Neuronal stem cell (in vitro differentiated cells): ENCODE measurements around the gene PYM1.
"Not testable (repeated sequence)": the region's sequence is repeated elsewhere in the genome, so short reads cannot be mapped to it uniquely, and the experiment has no call there.

Experiments used
- DNase-seq: peaks from one replicate; pipeline ENCODE4 v3.0.0-alpha.2; 2013; ENCODE audit warnings: low spot score
- H2AFZ ChIP-seq: one replicate; pipeline ENCODE4 v1.6.1; 2013; ENCODE audit warnings: mild to moderate bottlenecking, low read length, inconsistent platforms
- H2AK5ac ChIP-seq: 2 replicates; pipeline ENCODE4 v1.6.1; 2013; ENCODE audit warnings: low read depth, mild to moderate bottlenecking, inconsistent platforms, low read length, moderate library complexity, mixed read lengths
- H2BK120ac ChIP-seq: 2 replicates; pipeline ENCODE4 v1.6.1; 2013; ENCODE audit warnings: low read depth, mild to moderate bottlenecking, inconsistent platforms, low read length, moderate library complexity, mixed read lengths
- H2BK12ac ChIP-seq: one replicate; pipeline ENCODE4 v1.6.1; 2013; ENCODE audit warnings: low read length, inconsistent platforms
- H2BK15ac ChIP-seq: 2 replicates; pipeline ENCODE4 v1.6.1; 2013; ENCODE audit warnings: mild to moderate bottlenecking, low read length, inconsistent platforms, mixed read lengths
- H2BK5ac ChIP-seq: one replicate; pipeline ENCODE4 v1.6.1; 2013; ENCODE audit warnings: inconsistent platforms, mild to moderate bottlenecking, low read length, moderate library complexity
- H3K14ac ChIP-seq: one replicate; pipeline ENCODE4 v1.6.1; 2013; ENCODE audit warnings: low read length, inconsistent platforms
- H3K18ac ChIP-seq: 2 replicates; pipeline ENCODE4 v1.6.1; 2013; ENCODE audit warnings: low read length, inconsistent platforms
- H3K23ac ChIP-seq: 2 replicates; pipeline ENCODE4 v1.6.1; 2013; ENCODE audit warnings: low read depth, mild to moderate bottlenecking, mixed read lengths, low read length, inconsistent platforms; ENCODE audit not compliant: poor library complexity
- H3K27ac ChIP-seq: replicated peaks from 3 replicates; pipeline ENCODE4 v1.5.1; 2013; ENCODE audit warnings: low read length, inconsistent platforms
- H3K27me3 ChIP-seq, 3 experiments: 2 replicates each; pipeline ENCODE4 v1.6.1; 2013; ENCODE audit warnings: low read length in 3 of 3, mild to moderate bottlenecking in 2 of 3, inconsistent platforms in 1 of 3, low read depth in 1 of 3, mixed read lengths in 1 of 3, moderate library complexity in 1 of 3; ENCODE audit not compliant: control insufficient read depth in 3 of 3, insufficient read depth in 3 of 3
- H3K36me3 ChIP-seq, 2 donors: replicated peaks in 1 of 2; 2 replicates each; pipeline ENCODE4 v1.6.1; 2013; ENCODE audit warnings: low read length in 2 of 2; ENCODE audit not compliant: control insufficient read depth in 2 of 2, insufficient read depth in 2 of 2
- H3K4ac ChIP-seq: 2 replicates; pipeline ENCODE4 v1.6.1; 2013; ENCODE audit warnings: inconsistent platforms, mild to moderate bottlenecking, low read length, moderate library complexity
- H3K4me1 ChIP-seq, 2 donors: 1 replicate in 1 of 2; 2 replicates in 1 of 2; pipeline ENCODE4 v1.6.1; 2013; ENCODE audit warnings: low read length in 2 of 2, low read depth in 1 of 2; ENCODE audit not compliant: control insufficient read depth in 2 of 2, insufficient read depth in 1 of 2
- H3K4me2 ChIP-seq: one replicate; pipeline ENCODE4 v1.6.1; 2013; ENCODE audit warnings: mild to moderate bottlenecking, low read length, inconsistent platforms; ENCODE audit not compliant: insufficient read depth, poor library complexity, severe bottlenecking
- H3K4me3 ChIP-seq, 2 donors: 2 replicates each; pipeline ENCODE4 v1.5.1; 2013; ENCODE audit warnings: low read length in 2 of 2, mild to moderate bottlenecking in 2 of 2, inconsistent platforms in 1 of 2, moderate library complexity in 1 of 2
- H3K79me1 ChIP-seq: one replicate; pipeline ENCODE4 v1.6.1; 2013; ENCODE audit warnings: low read depth, mild to moderate bottlenecking, inconsistent platforms, low read length, moderate library complexity
- H3K9ac ChIP-seq: one replicate; pipeline ENCODE4 v1.6.1; 2013; ENCODE audit warnings: mild to moderate bottlenecking, low read depth, low read length, inconsistent platforms; ENCODE audit not compliant: poor library complexity
- H3K9me3 ChIP-seq, 2 donors: replicated peaks in 1 of 2; 2 replicates each; pipeline versions ENCODE3 to v1.6.1; 2013; ENCODE audit warnings: low read length in 2 of 2, mild to moderate bottlenecking in 2 of 2, inconsistent platforms in 1 of 2, low read depth in 1 of 2, mixed read lengths in 1 of 2, moderate library complexity in 1 of 2; ENCODE audit not compliant: control insufficient read depth in 2 of 2, insufficient read depth in 1 of 2
- H4K8ac ChIP-seq: one replicate; pipeline ENCODE4 v1.6.1; 2013; ENCODE audit warnings: low read depth, mild to moderate bottlenecking, inconsistent platforms, low read length, moderate library complexity
- H4K91ac ChIP-seq: one replicate; pipeline ENCODE4 v1.6.1; 2013; ENCODE audit warnings: low read length, low read depth, mild to moderate bottlenecking, inconsistent platforms; ENCODE audit not compliant: poor library complexity
- WGBS, 2 donors: extraction: QIAGEN DNeasy Blood & Tissue Kit; methylation state at CpG; one replicate each; pipeline ENCODE4 v1.1.7; 2013; ENCODE audit warnings: missing lambda C conversion rate in 2 of 2, mixed read lengths in 1 of 2; ENCODE audit not compliant: insufficient read length in 2 of 2, insufficient replicate concordance in 1 of 2; ENCODE audit errors: extremely low coverage in 2 of 2; 5-methylcytosine and 5-hydroxymethylcytosine counted together

Gene PYM1

DNA sequence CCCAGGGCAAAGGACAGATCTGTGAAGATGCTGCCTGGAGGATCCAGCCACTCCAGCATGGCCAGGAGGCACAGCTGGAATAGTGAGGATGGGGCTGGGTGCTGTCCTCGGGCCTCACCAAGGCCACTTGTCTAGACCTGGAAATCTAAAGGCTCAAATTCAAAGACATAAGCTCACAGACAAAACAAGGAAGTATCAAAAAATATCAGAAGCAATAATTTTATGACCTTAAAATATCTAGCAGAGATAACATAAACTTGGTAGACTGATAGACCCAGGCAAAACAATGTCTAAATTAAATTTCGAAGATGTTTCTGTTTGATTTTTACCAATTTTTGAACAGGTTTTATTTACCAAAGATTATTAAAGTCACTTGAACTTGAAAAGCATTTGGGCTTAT, 62.4 kb downstream of the PYM1 start:
- Histone ChIP-seq H3K14ac (no peak overlapping the region), H3K18ac (no peak overlapping the region), H3K4me3 (no peak overlapping the region), H2AFZ (no peak overlapping the region), H3K36me3 (no peaks in the 10 kb centered on the region), H2AK5ac (no peak overlapping the region), H3K9me3 (peaks cover 2 to 4% of the 10 kb centered on the region in 2 donors), H4K91ac (no peak overlapping the region), H2BK5ac (no peak overlapping the region), H2BK15ac (no peak overlapping the region), H2BK12ac (no peak overlapping the region), H3K27me3 (no peaks in the 10 kb centered on the region), H2BK120ac (no peak overlapping the region), H3K9ac (no peak overlapping the region), H3K27ac (no peak overlapping the region), H3K4me2 (no peak overlapping the region), H3K79me1 (no peaks in the 10 kb centered on the region), H3K4me1 (no peaks in the 10 kb centered on the region), H4K8ac (no peak overlapping the region), H3K23ac (no peak overlapping the region), H3K4ac (no peak overlapping the region)
- no peak for DNase-seq
- no CpG with 5 or more reads among the region's 2 CpGs for WGBS, 2 donors

DNA sequence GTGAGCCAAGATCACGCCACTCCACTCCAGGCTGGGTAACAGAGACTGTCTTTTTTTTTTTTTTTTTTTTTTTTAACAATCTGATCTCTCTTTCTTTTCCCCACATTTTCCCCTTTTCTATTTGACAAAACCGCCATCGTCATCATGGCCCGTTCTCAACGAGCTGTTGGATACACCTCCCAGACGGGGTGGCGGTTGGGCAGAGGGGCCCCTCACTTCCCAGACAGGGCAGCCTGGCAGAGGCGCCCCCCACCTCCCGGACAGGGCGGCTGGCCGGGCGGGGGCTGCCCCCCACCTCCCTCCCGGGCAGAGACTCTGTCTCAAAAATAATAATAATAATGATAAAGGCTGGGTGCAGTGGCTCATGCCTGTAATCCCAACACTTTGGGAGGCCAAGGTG, 64.8 kb downstream of the PYM1 start:
- not testable (repeated sequence) for H3K23ac ChIP-seq, H3K4me3 ChIP-seq, H2BK12ac ChIP-seq, H3K18ac ChIP-seq, H3K9ac ChIP-seq, H2BK15ac ChIP-seq, H3K9me3 ChIP-seq, H4K8ac ChIP-seq, H3K14ac ChIP-seq, H2BK5ac ChIP-seq, H3K4ac ChIP-seq, H3K27me3 ChIP-seq, H2AFZ ChIP-seq, H3K36me3 ChIP-seq, H2AK5ac ChIP-seq, H3K79me1 ChIP-seq, H2BK120ac ChIP-seq, H3K4me1 ChIP-seq, H3K4me2 ChIP-seq, H3K27ac ChIP-seq, DNase-seq, H4K91ac ChIP-seq
- WGBS, 2 donors: no CpG with 5 or more reads among the region's 13 CpGs

DNA sequence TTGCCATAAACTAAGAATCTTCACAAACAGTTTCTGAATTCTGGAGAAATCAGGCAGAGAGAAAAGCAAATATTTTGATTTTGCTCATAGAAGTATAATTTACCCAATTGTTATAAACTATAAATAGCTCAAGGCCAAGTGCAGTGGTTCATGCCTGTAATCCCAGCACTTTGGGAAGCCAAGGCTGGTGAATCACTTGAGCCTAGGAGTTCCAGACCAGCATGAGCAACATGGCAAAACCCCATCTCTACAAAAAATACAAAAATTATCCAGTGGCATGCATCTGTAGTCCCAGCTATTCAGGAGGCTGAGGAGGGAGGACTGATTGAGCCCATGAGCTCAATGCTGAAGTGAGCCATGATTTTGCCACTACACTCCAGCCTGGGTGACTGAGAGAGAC, 65.4 kb downstream of the PYM1 start:
- H3K4me3 ChIP-seq: no peak overlapping the region
- no peak overlapping the region for H4K8ac ChIP-seq
- H2AFZ ChIP-seq: no peak overlapping the region
- H2BK12ac ChIP-seq: no peak overlapping the region
- H2BK15ac ChIP-seq: no peak overlapping the region
- H3K14ac ChIP-seq: no peak overlapping the region
- H3K27me3 ChIP-seq: peaks cover 0 to 3% (median 0%) of the 10 kb centered on the region in 3 experiments
- H3K27ac ChIP-seq: no peak overlapping the region
- DNase-seq: no peak
- H2BK5ac ChIP-seq: no peak overlapping the region
- no peak overlapping the region for H4K91ac ChIP-seq
- H2BK120ac ChIP-seq: no peak overlapping the region
- H3K4ac ChIP-seq: no peak overlapping the region
- H3K9ac ChIP-seq: no peak overlapping the region
- H3K23ac ChIP-seq: no peak overlapping the region
- no peaks in the 10 kb centered on the region for H3K36me3 ChIP-seq
- no peaks in the 10 kb centered on the region for H3K4me1 ChIP-seq
- no peak overlapping the region for H3K18ac ChIP-seq
- no peak overlapping the region for H2AK5ac ChIP-seq
- no peak overlapping the region for H3K4me2 ChIP-seq
- H3K9me3 ChIP-seq: peaks cover 2 to 4% of the 10 kb centered on the region in 2 donors
- no peaks in the 10 kb centered on the region for H3K79me1 ChIP-seq

DNA sequence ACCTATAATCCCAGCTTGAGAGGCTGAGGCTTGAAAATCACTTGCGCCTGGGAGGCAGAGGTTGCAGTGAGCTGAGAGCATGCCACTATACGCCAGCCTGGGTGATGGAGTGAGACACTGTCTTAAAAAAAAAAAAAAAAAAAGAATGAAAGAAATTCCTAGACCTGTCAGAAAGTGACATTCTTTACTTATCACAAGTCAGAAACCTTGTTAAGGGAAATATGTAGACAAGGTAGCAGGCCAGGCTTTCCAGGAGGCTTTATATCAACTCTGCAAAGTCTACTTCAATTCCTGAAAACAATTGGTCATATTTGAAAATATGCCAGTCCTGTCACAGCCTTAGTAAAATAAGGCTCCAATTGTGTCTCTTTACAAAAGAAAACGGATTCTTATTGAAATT, 65.8 kb downstream of the PYM1 start:
- H2BK12ac ChIP-seq: no peak overlapping the region
- no peak overlapping the region for H3K9ac ChIP-seq
- no peak overlapping the region for H2BK15ac ChIP-seq
- no peak overlapping the region for H3K18ac ChIP-seq
- H3K27ac ChIP-seq: no peak overlapping the region
- no peak overlapping the region for H3K4ac ChIP-seq
- no peak overlapping the region for H2BK120ac ChIP-seq
- H4K8ac ChIP-seq: no peak overlapping the region
- H3K27me3 ChIP-seq: peaks cover 0 to 3% (median 0%) of the 10 kb centered on the region in 3 experiments
- no peak overlapping the region for H3K4me2 ChIP-seq
- peaks cover 2 to 4% of the 10 kb centered on the region in 2 donors for H3K9me3 ChIP-seq
- no peak overlapping the region for H2AK5ac ChIP-seq
- H3K23ac ChIP-seq: no peak overlapping the region
- no peak overlapping the region for H2BK5ac ChIP-seq
- no peaks in the 10 kb centered on the region for H3K36me3 ChIP-seq
- H2AFZ ChIP-seq: no peak overlapping the region
- H3K14ac ChIP-seq: no peak overlapping the region
- no peaks in the 10 kb centered on the region for H3K79me1 ChIP-seq
- no CpG with 5 or more reads among the region's 3 CpGs for WGBS, 2 donors
- DNase-seq: no peak
- no peaks in the 10 kb centered on the region for H3K4me1 ChIP-seq
- H3K4me3 ChIP-seq: no peak overlapping the region
- no peak overlapping the region for H4K91ac ChIP-seq
